Progenitor cell of endocrine pancreas (in vitro differentiated cells): ENCODE data around the gene MPC1. TPM values are rescaled to one million over a fixed set of nuclear protein-coding genes. Genes with fewer than 3 reads are reported as not detected.
A peak's percentile ranks its signal among the peaks of the same experiment; 100 is the strongest.
"Not testable (repeated sequence)": the region's sequence is repeated elsewhere in the genome, so short reads cannot be mapped to it uniquely, and the experiment has no call there.

Source experiments
- DNase-seq: peaks from one replicate; pipeline ENCODE4 v3.0.0; 2021; ENCODE audit warnings: low spot score; ENCODE audit not compliant: unreplicated experiment
- H3K27ac Mint-ChIP-seq: 2 replicates; pipeline ENCODE4 v1.8.0; 2021; ENCODE audit warnings: mild to moderate bottlenecking, moderate library complexity, mixed read lengths
- H3K27me3 Mint-ChIP-seq: 2 replicates; pipeline ENCODE4 v1.8.0; 2021; ENCODE audit warnings: mixed read lengths
- H3K36me3 Mint-ChIP-seq: 2 replicates; pipeline ENCODE4 v1.8.0; 2022; ENCODE audit warnings: mixed read lengths; ENCODE audit not compliant: insufficient read depth
- H3K4me1 Mint-ChIP-seq: 2 replicates; pipeline ENCODE4 v1.8.0; 2021; ENCODE audit warnings: low read depth, mixed read lengths
- H3K4me3 Mint-ChIP-seq: 2 replicates; pipeline ENCODE4 v1.8.0; 2021; ENCODE audit warnings: low read depth, mild to moderate bottlenecking, moderate library complexity, mixed read lengths
- H3K9me3 Mint-ChIP-seq: 2 replicates; pipeline ENCODE4 v1.8.0; 2021; ENCODE audit warnings: low read depth, mixed read lengths
- total RNA-seq: library from RNA; stranded (reverse); gene quantifications from 2 replicates; pipeline ENCODE4 v1.2.1, GENCODE V29; 2021
- TF ChIP-seq, protein P1 (sequence below): fragments of 200-600 bp; sonication (generic); IDR thresholded peaks from one replicate; pipeline ENCODE4 v1.5.0; 2021; ENCODE audit warnings: antibody characterized with exemption, mild to moderate bottlenecking; ENCODE audit not compliant: unreplicated experiment

The MPC1 gene
- total RNA-seq, 1 donor from 2014 or later, result 20.3 TPM

DNA sequence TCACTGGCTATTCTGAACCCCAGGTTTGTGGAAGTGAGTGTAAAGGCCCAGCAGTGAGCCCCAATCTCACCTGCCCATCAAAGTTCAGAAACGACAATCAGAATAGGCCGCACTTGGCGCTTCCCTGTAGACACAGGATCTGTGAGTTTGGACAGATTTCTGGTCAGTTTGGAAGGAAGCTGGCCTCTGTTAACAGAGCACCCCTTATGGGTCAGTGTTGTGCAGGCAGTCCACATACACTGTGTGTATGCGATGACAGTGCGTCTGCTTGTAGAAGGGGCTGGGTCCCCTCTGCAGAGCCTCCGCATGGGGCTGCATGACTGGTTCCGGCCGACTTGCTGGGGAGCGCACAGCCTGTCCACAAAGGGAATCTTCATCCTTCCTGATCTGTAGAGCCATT is 3.4 kb upstream of the MPC1 start:
- no peaks in the 10 kb centered on the region for H3K9me3 Mint-ChIP-seq
- peaks cover 10% of the 10 kb centered on the region for H3K4me1 Mint-ChIP-seq
- DNase-seq, result no peak
- H3K4me3 Mint-ChIP-seq, result no peak overlapping the region
- H3K27me3 Mint-ChIP-seq, result peaks cover 8% of the 10 kb centered on the region
- TF ChIP-seq, protein P1, sequence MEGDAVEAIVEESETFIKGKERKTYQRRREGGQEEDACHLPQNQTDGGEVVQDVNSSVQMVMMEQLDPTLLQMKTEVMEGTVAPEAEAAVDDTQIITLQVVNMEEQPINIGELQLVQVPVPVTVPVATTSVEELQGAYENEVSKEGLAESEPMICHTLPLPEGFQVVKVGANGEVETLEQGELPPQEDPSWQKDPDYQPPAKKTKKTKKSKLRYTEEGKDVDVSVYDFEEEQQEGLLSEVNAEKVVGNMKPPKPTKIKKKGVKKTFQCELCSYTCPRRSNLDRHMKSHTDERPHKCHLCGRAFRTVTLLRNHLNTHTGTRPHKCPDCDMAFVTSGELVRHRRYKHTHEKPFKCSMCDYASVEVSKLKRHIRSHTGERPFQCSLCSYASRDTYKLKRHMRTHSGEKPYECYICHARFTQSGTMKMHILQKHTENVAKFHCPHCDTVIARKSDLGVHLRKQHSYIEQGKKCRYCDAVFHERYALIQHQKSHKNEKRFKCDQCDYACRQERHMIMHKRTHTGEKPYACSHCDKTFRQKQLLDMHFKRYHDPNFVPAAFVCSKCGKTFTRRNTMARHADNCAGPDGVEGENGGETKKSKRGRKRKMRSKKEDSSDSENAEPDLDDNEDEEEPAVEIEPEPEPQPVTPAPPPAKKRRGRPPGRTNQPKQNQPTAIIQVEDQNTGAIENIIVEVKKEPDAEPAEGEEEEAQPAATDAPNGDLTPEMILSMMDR, result no peak
- H3K36me3 Mint-ChIP-seq, result no peaks in the 10 kb centered on the region
- H3K27ac Mint-ChIP-seq, result no peak overlapping the region

DNA sequence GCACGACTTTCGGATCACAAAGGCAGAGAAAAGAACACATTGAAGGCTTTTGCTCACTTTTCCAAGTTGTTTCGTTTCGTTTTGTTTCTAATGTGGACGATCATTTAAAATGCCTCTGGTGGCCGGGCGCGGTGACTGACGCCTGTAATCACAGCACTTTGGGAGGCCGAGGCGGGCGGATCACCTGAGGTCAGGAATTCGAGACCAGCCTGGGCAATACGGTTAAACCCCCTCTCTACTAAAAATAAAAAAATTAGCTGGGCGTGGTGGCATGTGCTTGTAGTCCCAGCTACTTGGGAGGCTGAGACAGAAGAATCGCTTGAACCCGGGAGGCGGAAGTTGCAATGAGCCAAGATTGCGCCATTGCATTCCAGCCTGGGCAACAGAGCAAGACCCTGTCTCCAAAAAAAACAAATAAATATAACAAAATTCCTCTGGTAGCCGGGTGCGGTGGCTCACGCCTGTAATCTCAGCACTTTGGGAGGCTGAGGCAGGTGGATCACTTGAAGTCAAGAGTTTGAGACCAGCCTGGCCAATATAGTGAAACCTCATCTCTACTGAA is 1.1 kb upstream of the MPC1 start:
- not testable (repeated sequence) for H3K4me1 Mint-ChIP-seq, H3K9me3 Mint-ChIP-seq, DNase-seq, H3K27me3 Mint-ChIP-seq, H3K36me3 Mint-ChIP-seq
- H3K27ac Mint-ChIP-seq, result peak overlapping the region; percentile 97
- TF ChIP-seq, protein P1, result peak; percentile 43
- peak overlapping the region; percentile 79 for H3K4me3 Mint-ChIP-seq

DNA sequence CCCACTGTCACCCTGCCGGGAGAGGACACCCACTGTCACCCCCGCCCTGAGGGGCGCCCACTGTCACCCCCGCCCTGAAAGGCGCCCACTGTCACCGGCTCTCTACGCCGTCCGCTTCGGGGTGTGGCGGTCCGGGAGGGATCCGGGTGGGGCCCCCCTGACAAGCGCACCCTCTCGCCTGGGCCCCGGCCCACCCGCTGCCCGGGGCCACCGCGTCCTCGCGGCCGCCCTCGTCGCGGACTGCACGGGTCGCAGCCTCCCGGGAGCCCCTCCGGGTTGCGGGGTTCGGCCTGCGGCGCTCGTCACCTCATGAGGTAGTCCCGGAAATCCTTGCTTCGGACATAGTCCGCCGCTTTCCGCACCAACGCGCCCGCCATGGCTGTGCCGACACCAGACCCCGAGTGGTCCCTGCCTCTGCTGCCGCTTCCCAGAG is 224 bp downstream of the MPC1 start:
- Mint-ChIP-seq H3K9me3 (no peaks in the 10 kb centered on the region), H3K27ac (peak overlapping the region; percentile 88), H3K36me3 (no peaks in the 10 kb centered on the region), H3K27me3 (no peaks in the 10 kb centered on the region), H3K4me1 (peaks cover 6% of the 10 kb centered on the region), H3K4me3 (peak overlapping the region; percentile 84)
- TF ChIP-seq, protein P1, result no peak
- DNase-seq, result no peak

DNA sequence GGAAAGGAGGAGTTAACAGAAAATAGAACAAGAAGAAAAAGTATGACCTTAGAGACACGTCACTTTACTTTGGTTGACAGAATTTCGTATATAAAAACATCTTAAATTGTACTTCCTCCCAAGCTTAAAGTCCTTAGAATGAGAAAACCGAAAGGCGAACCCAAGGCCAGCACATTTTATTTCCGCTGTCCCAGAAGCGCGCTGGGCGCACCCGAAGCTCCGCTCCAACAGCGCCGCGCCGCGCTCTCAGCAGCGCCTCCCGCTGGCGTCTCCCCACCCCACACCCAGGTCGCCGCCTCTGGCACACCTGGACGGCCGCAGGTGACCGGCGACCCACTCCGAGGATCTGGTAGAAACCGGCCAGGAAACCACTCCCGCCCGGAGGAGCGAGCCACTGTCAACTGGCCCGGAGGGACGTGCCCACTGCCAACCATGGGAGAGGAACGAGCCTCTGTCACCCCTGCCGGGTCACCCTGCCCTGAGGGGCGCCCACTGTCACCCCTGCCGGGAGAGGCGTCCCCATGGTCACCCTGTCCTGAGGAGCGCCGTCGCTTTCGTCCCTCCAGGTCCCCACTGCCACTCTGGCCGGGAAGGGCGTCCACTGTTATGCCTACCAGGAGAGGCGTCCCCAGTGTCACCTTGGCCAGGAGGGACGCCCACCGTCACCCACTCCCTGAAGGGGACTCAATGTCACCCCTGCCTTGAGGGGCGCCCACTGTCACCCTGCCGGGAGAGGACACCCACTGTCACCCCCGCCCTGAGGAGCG is 824 bp downstream of the MPC1 start:
- Mint-ChIP-seq H3K4me3 (peak overlapping the region; percentile 84), H3K9me3 (no peaks in the 10 kb centered on the region), H3K4me1 (peaks cover 6% of the 10 kb centered on the region), H3K27ac (peak overlapping the region; percentile 88), H3K36me3 (no peaks in the 10 kb centered on the region), H3K27me3 (no peaks in the 10 kb centered on the region)
- TF ChIP-seq, protein P1, result peak; percentile 92
- peak; percentile 88 for DNase-seq

DNA sequence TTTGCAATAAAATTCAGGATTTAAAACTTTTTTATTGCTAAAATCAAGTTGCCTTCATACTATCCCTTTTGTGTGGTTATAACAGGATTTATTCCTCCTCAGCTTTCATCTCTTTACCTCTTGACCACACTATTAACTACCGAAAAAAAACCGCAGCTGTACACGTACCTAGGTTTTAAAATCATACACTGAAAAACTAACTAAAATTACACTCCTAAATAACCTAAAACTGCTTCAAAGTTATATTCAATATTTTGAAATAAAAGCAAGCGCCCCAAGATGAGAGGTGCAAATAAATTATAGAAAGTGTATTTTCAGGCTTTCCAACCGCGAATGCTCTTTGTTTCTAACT is 1.4 kb downstream of the MPC1 start:
- peak overlapping the region; percentile 84 for H3K4me3 Mint-ChIP-seq
- TF ChIP-seq, protein P1, result no peak
- H3K4me1 Mint-ChIP-seq, result peaks cover 6% of the 10 kb centered on the region
- H3K27me3 Mint-ChIP-seq, result no peaks in the 10 kb centered on the region
- no peaks in the 10 kb centered on the region for H3K9me3 Mint-ChIP-seq
- peak overlapping the region; percentile 88 for H3K27ac Mint-ChIP-seq
- no peak for DNase-seq
- no peaks in the 10 kb centered on the region for H3K36me3 Mint-ChIP-seq
